HG03103 (cell line): ENCODE data around the gene GP5.

Experiments
- ATAC-seq: cut with Tn5 transposase; IDR thresholded peaks from one replicate; pipeline ENCODE4 v1.9.1; 2021; ENCODE audit warnings: low read depth; ENCODE audit not compliant: unreplicated experiment

Gene GP5

DNA sequence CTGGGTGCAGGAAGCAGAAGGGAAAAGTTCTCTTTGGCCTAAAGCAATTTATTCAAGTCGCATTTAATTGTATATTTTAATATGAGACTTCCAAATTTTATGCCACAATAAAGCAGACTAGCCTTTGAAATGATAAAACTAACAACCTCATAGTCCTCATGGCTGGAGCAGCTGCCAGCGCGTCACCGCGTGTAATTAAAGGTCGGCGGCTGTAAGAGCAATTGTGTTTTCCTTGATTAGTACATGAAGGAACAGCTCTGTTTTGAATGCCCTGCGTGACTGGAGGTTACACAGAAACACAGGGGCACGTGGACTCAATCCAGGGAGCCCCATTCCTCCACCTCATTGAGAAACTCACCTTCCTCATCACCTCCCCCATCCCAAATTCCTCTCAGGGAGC is 19.4 kb downstream of the GP5 start:
- ATAC-seq, result no peak

GRCh38 chr3:194379231-194379630 is 19.8 kb downstream of the GP5 start:
- ATAC-seq, result no peak

DNA sequence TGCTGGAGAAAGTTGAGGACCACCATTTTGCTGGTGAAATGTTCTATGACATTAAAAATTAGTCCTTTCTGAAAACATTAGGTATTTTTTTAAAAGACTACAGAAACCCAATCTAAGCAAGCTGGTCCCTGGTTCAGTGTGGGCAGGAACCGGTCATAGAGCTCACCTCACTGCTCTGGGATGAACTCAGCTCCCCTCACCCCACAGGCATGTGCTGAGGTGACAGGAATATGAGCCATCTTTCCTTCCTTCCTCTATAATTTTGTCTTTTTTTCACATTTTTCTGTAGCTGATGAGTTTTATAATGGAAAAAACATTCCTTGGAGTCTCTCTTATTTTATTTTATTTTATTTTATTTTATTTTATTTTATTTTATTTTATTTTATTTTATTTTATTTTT is 21.4 kb downstream of the GP5 start:
- no peak for ATAC-seq

DNA sequence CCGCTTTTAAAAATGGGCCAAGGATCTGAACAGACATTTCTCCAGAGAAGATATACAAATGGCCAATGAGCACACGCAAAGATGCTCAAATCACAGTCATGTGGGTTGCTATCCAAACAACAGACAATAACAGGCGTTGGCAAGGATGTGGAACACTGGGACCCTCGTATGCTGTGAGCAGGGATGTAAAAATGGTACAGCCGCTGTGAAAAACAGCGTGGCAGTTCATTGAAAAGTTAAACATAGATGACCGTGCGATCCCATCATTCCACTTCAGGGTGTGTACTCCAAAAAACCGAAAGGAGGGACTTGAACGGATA is 22.9 kb downstream of the GP5 start:
- ATAC-seq, result no peak

DNA sequence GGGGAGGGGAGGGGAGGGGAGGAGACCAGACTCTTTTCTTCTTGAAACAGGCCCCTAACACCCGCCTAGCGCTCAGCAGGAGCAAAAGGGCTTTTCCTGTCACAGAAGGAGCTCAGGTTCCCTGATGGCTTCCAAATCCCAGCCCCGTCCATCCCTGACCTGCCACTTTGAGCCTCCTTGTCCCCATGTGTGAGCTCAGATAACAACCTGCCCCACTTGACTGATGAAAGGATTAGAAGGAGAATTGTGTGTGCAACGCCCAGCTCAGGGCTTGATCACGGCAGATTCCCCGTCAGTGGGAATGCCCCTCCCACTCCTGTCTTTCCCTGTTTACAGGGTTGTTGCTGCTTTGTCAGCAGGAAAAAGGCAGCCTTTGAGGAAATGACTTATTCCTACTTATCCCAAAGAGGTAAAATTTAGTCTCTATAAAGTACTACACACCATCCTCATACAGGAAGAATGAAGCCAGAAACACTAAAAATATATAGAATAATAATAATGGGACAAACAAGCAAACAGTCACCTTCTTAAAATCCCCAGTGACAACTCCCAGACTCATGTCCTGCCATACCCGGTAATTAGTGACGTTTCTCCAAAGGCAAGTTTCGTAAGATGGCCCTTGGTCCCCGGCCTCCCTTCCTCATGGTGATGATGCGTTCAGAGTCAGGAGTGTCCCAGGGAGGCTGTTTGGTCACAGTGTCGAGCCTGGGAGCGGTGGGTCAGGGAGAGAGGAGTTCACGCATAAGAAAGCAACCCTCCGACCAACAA is 23.4 kb downstream of the GP5 start:
- ATAC-seq, result no peak

DNA sequence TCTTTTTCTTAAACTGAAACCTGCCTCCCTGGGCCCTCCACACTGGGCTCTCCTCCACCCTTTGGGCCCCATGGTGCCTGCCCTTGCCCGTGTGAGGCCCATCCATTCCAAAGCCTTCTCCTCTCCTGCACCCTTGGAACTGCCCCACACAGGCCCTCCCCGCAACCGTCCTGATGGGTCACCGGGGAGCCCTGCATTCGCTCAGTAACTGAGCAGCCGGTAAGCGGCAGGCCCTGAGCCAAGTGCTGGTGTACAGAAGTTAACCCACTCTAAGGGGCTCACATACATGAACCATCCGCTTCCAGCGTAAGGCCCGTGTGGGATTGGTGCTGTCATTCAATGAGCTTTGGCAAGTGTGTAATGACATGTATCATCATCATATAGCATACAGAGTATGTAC is 24.1 kb downstream of the GP5 start:
- ATAC-seq, result no peak

- ATAC-seq, result no peak
These were observed 25.2 kb downstream of the GP5 start for GRCh38 chr3:194373899-194374298.

DNA sequence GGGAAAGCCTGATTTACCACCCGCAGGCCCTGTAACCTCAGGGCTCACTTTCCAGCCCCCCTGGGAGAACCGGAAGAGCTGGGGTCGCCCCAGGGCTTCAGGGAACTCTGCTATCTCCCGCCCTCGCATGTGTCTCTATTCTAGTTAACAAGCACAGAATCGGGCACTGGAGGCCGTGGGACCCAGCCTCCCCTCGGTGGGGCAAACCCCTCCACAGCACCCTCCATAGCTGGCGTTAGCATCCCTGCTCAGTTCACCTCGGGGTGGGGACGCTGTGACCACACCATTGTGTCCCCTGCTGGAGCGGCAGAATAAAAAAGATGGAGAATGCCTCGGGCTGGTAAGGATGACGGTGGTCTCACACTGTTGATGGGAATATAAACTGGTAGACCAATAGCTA is 26.0 kb downstream of the GP5 start:
- ATAC-seq, result no peak

GRCh38 chr3:194370753-194371152 is 28.3 kb downstream of the GP5 start:
- ATAC-seq, result no peak

GRCh38 chr3:194369522-194370279 is 29.4 kb downstream of the GP5 start, which contains the start of gene LRRC15:
Gene LRRC15 (minus strand): TSS chr3:194369743. CDS start chr3:194361043, 8,700 bp downstream.
- no peak for ATAC-seq

DNA sequence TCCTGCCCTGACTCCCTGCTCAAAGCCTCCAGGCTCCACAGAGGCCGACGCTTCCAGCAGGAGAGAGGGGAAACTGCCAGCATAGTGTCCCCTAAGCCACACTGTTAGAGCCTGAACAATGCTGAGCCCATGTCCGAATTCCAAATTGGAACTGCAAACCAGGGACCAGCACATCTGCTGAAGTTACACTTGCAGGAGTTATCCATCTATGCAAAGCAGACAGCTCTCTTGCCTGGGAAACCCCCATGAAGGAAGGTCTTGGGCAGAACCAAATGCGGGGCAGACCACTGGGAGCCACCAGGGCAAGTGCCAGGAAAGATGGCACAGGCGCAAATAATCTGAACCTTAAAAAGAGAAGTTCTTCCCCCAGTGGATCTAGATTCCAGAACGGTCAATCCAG is 30.1 kb downstream of the GP5 start:
- ATAC-seq, result no peak

- ATAC-seq, result no peak
These were observed 30.8 kb downstream of the GP5 start for GRCh38 chr3:194367992-194368841.

- no peak for ATAC-seq
These were observed 33.0 kb downstream of the GP5 start for GRCh38 chr3:194365978-194366490.

- no peak for ATAC-seq
These were observed 33.5 kb downstream of the GP5 start for GRCh38 chr3:194365526-194365925.

DNA sequence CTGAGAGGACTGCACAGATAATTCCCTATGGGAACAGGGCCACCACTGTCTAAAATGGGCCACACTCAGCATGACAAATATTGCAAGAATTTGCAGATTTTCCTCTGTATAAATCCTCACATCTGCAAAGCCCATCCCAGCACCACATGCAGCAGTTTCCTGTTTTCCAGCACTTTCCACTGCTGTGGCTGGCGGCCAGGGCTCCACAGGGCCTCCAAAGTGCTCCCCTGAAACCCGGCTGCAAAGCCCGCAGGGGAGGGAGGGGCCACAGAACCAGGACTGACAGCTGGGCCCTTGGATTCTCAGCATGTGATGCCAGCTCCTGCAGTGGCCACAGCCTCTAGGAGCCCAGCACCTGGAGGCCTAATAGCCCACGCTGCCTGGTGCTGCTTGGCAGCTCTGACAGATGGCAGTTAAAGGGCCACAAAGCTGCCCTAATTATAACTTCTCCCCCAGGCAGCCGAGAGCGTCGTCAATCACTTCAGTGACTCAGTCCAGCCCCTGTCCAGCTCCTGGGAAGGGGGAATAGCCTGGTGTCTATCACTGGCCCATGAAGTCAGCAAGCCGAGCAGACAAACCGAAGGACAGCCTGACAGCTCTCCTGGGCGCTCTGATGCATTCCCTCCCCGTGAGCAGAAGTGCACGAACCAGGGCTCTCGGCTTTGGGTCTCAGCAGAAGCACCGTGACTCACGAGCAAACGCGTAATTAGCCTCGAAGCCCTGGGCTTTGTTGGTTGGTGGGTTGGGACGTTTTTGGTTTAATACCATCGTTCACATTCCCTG is 34.2 kb downstream of the GP5 start:
- no peak for ATAC-seq

DNA sequence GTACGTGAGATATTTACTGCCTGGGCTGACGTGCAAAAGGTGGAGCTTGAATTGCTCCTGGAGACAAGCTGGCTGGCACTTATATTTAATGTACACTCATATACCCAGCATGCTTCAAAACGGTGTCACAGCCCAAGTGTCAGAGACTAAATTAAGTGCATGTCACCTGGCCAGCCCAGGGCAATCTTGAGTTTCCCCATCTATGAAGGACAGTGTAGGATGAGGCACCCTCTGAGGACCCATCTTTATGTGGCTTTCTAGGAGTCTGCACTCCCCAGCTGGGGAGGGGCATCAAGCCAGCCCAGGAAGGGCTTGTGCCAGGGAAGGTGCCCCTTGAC is 34.8 kb downstream of the GP5 start:
- no peak for ATAC-seq

DNA sequence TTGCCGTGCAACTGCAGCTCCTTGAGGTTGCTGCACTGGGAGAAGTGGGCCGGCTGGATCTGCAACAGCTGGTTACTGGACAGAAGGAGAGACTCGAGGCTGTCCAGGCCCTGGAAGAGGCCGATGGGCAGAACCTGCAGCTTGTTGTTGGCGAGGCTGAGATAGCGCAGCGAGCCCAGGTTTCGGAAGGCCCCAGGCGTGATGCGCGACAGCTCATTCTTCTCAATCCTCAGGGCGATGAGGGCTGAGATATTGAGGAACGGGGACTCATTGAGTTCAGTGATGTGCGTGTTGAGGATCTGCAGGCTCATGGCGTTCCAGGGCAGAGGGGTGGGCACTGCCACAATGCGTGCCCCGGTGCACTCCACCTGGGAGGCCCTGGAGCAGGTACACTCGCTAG is 38.5 kb downstream of the GP5 start:
- ATAC-seq, result no peak

DNA sequence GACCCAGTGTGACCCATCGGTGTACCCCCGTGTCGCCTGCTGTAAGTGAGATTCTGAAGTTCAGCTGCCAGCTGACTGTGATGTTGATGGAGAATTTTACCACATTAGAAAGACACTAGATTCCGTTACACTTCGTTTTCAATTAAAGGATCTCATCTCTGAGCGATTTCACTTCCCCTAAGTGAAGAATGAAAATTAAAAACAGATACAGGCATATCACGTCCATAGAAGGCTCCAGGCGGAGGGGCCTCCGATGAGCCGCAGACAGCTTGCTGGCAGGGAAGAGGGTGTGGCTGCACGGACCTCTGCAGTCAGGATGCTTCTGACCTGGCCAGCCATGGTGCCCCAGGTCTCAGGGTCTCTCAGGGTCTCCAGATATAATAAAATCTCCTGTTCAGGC is 41.4 kb downstream of the GP5 start:
- no peak for ATAC-seq

DNA sequence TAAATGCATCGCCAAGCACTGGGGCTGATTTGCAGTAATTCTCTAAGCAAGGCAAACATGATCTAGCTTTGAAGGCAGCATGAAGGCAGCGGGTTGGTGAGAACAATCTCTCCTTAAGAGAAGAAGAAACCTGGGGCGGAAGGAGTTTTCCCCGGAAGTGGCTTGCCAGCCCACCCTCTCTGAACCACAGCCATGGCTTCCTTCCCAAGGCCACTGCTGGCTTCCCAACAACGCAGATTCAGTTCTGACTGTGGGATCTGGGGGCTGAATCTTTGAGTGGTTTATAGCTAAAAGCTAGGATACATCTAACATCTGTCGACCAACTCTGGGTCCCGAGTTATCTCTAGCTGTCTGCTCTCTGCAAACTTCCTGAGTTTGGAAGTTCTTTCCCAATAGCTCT is 43.7 kb downstream of the GP5 start:
- ATAC-seq, result no peak

DNA sequence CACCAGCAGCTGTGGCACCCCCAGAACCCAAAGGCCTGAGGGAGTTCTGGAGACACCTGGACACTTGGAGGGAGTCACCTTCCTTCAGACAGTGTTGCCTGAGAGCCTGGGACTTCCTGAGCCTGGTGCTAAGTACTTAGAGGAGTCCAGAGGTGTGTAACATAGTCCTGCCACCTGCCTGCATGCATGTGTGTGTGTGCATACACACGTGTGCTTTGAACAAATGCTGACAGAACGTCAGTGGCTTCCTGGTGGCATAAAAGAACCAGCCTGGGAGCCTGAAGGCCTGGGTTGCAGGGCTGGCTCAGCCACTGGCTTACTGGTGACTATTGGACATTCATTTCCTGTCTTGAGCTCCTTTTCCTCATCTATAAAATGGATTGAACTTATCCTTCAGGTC is 44.8 kb downstream of the GP5 start:
- ATAC-seq, result no peak
